Measurements from ENCODE around the gene SLC16A12. TPM values are rescaled to one million over a fixed set of nuclear protein-coding genes. Genes with fewer than 3 reads are reported as not detected.

The SLC16A12 gene
- total and polyA plus RNA-seq, 10 of the 15 experiments (the other 5 are each of a cell fraction or from before 2014, with no cell fraction given), result not detected

DNA sequence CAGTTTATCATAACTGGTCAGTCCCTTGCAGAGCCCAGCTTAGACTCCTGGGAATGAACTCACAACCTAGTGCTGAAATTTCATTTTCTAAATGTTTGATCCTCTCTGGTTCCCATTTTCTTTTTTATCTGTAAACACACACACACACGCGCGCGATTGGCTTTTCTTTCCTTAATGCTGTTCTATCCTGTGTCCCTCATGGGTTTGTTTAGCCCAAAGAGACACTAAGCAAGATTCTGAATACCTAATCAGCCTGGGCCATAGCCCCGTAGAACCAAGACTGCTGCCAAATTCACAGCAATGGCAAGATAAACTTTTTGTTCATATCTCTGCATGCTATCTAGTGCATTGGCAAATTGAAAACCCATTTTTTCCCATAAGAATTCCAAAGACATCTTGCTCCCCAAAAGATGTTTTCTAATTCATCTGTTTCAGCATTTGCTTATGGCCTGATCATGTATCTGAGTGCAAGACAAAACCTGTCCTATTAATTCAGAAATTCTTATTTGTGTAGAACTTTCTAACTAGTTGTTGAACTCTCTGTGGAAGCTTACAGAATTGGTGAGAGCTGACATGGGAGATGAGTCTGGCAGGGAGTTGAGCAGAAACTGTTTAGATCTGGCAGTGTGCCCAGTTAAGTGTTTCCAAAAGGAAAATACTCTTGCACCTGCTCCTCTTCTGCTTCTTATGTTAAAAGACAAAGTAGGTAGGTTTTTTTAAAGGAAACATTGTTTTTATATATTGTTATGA lies 144.7 kb downstream of the SLC16A12 start:
- POLR2A ChIA-PET, result interaction anchor here (0.7 kb wide), 1 partner anchor 142 kb away, joined by 3 read pairs; no protein-coding TSS in a partner anchor
- Histone ChIP-seq H3K4me2 (ENCODE audit: control insufficient read depth, insufficient read depth) (no peak overlapping the region), H3K9me3 (replicated peaks; ENCODE audit: control insufficient read depth, insufficient read depth, low read length) (no peaks in the 10 kb centered on the region; the same call in 2 of the 3 replicates), H3K27ac (ENCODE audit: control insufficient read depth, insufficient read depth) (no peak overlapping the region), H4K20me1 (ENCODE audit: control insufficient read depth, insufficient read depth) (no peaks in the 10 kb centered on the region), H3K9ac (ENCODE audit: control insufficient read depth, insufficient read depth, low read length) (no peak overlapping the region), H3K27me3 (replicated peaks in 1 of 2; ENCODE audit: control insufficient read depth in 2 of 2, insufficient read depth in 2 of 2, low read length in 1 of 2) (no peaks in the 10 kb centered on the region), H3K4me3 (no peak overlapping the region), H3K4me1 (ENCODE audit: control insufficient read depth, insufficient read depth, low read length) (no peaks in the 10 kb centered on the region; the same call in 1 of the 2 replicates), H3K36me3 (ENCODE audit: control insufficient read depth in 2 of 2, insufficient read depth in 2 of 2, low read length in 1 of 2) (no peaks in the 10 kb centered on the region), H2AFZ (ENCODE audit: control insufficient read depth, low read depth, low read length) (no peak overlapping the region), H3K79me2 (ENCODE audit: control insufficient read depth, insufficient read depth, low read length) (peaks cover 21% of the 10 kb centered on the region)
- intact Hi-C loops (cut with micrococcal nuclease; ENCODE audit: unreplicated experiment) (loop anchor here (10.0 kb wide), 1 partner anchor 396 kb away; the partner anchor contains the start of gene FAS), in situ Hi-C loops (cut with MboI) (no loop called here)
- FAIRE-seq (no peak), DNase-seq (ENCODE audit: low read depth, low spot score) (no peak), ATAC-seq (no peak)
- TF ChIP-seq PKNOX1 (IDR thresholded peaks at IDR 0.05) (no peak), CHD4 (IDR thresholded peaks at IDR 0.05) (no peak), TAF1 (IDR thresholded peaks at IDR 0.05; ENCODE audit: borderline replicate concordance, low read depth, low read length) (no peak)
- RAD21 ChIA-PET (ENCODE audit: unreplicated experiment), result interaction anchor here (1.5 to 2.3 kb wide), 2 partner anchors 21 to 140 kb away, joined by 4 to 13 read pairs; no protein-coding TSS in a partner anchor
- SMC1A ChIA-PET (ENCODE audit: uncharacterized antibody, unreplicated experiment), result interaction anchor here (4.1 kb wide), 1 partner anchor 28 kb away, joined by 21 read pairs; no protein-coding TSS in a partner anchor
- CTCF ChIA-PET, result interaction anchor here (0.5 to 8.5 kb wide), 6 partner anchors 21 to 194 kb away, joined by 3 to 97 read pairs (median 4); partner anchors contain the start of gene LIPA
- BruUV-seq (replicated peaks), result no TSS peak
- 87% methylated on average over 5 of the region's 5 CpGs for WGBS (ENCODE audit: insufficient coverage, insufficient replicate concordance, low lambda C conversion rate, missing lambda C conversion rate)

- ChIA-PET CTCF (interaction anchor here (0.7 to 8.5 kb wide), 11 partner anchors 11 to 176 kb away, joined by 3 to 97 read pairs (median 4); no protein-coding TSS in a partner anchor), SMC1A (ENCODE audit: uncharacterized antibody, unreplicated experiment) (interaction anchor here (0.6 to 2.8 kb wide), 18 partner anchors 15 to 456 kb away, joined by 3 to 32 read pairs (median 4); no protein-coding TSS in a partner anchor), RAD21 (ENCODE audit: unreplicated experiment) (interaction anchor here (1.0 to 2.3 kb wide), 9 partner anchors 20 to 173 kb away, joined by 3 to 16 read pairs (median 4); partner anchors contain the start of gene IFIT5), POLR2A (no interaction called here)
- H3K4me1 ChIP-seq (ENCODE audit: control insufficient read depth, insufficient read depth, low read length), result peaks cover 3% of the 10 kb centered on the region
- DNase-seq (ENCODE audit: low read depth, low spot score), result no peak
- no peak for FAIRE-seq
- intact Hi-C loops (cut with micrococcal nuclease; ENCODE audit: unreplicated experiment) (loop anchor here (1.0 kb wide), 1 partner anchor 172 kb away; no protein-coding TSS in a partner anchor), in situ Hi-C loops (cut with MboI) (no loop called here)
- WGBS (ENCODE audit: insufficient coverage, insufficient replicate concordance, low lambda C conversion rate, missing lambda C conversion rate), result 3% methylated on average over 1 of the region's 1 CpG
- H3K36me3 ChIP-seq (ENCODE audit: control insufficient read depth in 2 of 2, insufficient read depth in 2 of 2, low read length in 1 of 2), result no peaks in the 10 kb centered on the region
- no TSS peak for BruUV-seq (replicated peaks)
- H2AFZ ChIP-seq (ENCODE audit: control insufficient read depth, low read depth, low read length), result no peak overlapping the region
- H3K4me3 ChIP-seq, result no peak overlapping the region
- peaks cover 15% of the 10 kb centered on the region for H3K79me2 ChIP-seq (ENCODE audit: control insufficient read depth, insufficient read depth, low read length)
- no peaks in the 10 kb centered on the region for H4K20me1 ChIP-seq (ENCODE audit: control insufficient read depth, insufficient read depth)
- H3K9me3 ChIP-seq (replicated peaks; ENCODE audit: control insufficient read depth, insufficient read depth, low read length), result no peaks in the 10 kb centered on the region
- H3K4me2 ChIP-seq (ENCODE audit: control insufficient read depth, insufficient read depth), result no peak overlapping the region
- no peak overlapping the region for H3K27ac ChIP-seq (ENCODE audit: control insufficient read depth, insufficient read depth)
- no peak overlapping the region for H3K9ac ChIP-seq (ENCODE audit: control insufficient read depth, insufficient read depth, low read length)
- ATAC-seq, result peak; percentile 54
- no peaks in the 10 kb centered on the region for H3K27me3 ChIP-seq (replicated peaks in 1 of 2; ENCODE audit: control insufficient read depth in 2 of 2, insufficient read depth in 2 of 2, low read length in 1 of 2)
- no peak for TF ChIP-seq BRCA1 (IDR thresholded peaks at IDR 0.05; ENCODE audit: low read depth, low read length)
- TF ChIP-seq KLF5 (IDR thresholded peaks at IDR 0.05; ENCODE audit: partially characterized antibody), result no peak
- TF ChIP-seq RAD21 (IDR thresholded peaks at IDR 0.05; ENCODE audit: insufficient read depth, low read depth, low read length), result peak; percentile 78
- TF ChIP-seq, protein P1, sequence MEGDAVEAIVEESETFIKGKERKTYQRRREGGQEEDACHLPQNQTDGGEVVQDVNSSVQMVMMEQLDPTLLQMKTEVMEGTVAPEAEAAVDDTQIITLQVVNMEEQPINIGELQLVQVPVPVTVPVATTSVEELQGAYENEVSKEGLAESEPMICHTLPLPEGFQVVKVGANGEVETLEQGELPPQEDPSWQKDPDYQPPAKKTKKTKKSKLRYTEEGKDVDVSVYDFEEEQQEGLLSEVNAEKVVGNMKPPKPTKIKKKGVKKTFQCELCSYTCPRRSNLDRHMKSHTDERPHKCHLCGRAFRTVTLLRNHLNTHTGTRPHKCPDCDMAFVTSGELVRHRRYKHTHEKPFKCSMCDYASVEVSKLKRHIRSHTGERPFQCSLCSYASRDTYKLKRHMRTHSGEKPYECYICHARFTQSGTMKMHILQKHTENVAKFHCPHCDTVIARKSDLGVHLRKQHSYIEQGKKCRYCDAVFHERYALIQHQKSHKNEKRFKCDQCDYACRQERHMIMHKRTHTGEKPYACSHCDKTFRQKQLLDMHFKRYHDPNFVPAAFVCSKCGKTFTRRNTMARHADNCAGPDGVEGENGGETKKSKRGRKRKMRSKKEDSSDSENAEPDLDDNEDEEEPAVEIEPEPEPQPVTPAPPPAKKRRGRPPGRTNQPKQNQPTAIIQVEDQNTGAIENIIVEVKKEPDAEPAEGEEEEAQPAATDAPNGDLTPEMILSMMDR (IDR thresholded peaks at IDR 0.05 in 2 of 3, conservative IDR thresholded peaks at IDR 0.05 in 1 of 3; ENCODE audit: control insufficient read depth in 2 of 3, extremely low read depth in 1 of 3, insufficient read depth in 1 of 3, low read depth in 3 of 3, low read length in 3 of 3), result peak; percentile 29 to 64 (median 31); a peak in 4 of 6 replicates
These were observed 146.1 kb downstream of the SLC16A12 start for GRCh38 chr10:89389254-89389653.
